SHP77 (cell line): Measurements from ENCODE around the gene SGK2.
A peak's percentile ranks its signal among the peaks of the same experiment; 100 is the strongest.
"Not testable (repeated sequence)": the region's sequence is repeated elsewhere in the genome, so short reads cannot be mapped to it uniquely, and the experiment has no call there.

Experiments
- DNase-seq, 2 experiments: peaks; one replicate each; lab custom pipeline; 2025; lab: John Stamatoyannopoulos, UW

Gene SGK2

DNA sequence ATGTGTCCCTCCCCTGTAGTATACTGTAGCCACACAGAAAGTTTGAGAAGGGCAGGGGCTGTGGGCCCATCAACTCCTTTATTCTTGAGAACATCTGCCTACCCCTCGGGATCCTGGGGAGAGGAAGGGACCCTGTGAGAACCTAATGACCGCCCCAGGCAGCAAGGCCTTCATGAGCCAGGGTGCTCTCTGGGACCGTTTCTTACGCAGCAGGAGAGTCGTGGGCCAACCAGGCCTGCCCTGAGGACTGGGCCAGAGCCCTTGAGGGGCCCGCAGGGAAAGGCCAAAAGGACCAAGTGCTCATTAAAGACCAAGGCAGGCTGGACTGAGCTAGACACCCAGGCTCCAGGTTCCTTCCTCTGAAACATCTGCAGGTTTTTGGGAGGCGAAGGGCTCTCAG is 5.2 kb downstream of the SGK2 start:
- no peak for DNase-seq

DNA sequence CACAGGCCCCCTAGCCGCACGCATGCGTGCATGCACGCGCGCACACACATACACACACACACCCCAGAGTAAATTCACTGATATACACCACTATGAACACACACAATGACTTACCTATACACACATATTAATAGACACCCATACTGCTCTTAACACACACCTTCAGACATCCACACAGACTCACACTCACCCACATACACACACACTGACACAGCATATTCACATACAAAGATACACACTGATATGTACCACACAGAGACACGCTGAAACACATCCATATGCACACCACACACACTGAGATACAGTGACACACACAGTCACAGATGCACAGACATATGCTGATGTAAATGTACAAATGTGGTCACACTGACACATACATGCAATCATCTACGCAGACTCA is 5.6 kb downstream of the SGK2 start:
- DNase-seq, result no peak

DNA sequence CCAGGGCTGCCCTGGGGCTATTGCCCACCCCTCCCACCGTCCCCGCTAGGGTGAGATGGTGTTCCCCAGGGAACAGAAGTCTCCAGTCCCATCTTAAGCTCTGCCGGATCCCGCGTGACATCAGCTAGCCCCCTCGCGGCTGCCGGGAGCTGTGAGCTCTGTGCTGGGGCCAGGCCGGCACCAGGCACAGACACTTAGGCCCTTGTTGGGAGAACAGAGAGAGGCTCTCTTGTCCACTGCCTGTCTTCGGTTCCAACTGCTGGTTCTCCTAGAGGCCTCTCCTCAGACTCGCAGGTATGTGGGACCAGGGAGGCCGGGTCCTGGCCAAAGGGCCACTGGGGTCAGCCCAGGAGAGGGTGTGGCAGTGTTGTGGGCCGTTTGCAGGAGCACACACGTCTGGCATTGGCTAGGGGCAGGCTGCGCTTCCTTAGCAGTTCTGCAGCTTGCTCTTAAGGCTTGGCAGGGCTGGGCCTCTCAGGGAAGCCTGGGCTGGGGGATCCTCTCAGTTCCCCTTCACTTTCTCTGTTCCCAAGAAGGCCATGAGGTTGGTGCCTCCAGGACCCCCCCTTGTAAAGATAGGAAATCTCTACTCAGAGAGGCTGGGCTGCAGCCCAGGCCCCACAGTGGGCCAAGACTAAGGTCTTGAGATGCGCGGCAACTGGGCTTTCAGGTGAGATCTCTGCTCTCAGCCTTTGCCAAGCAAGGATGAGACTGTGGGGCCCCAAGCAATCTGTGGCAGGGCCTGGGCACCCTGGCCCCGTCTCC is 6.3 kb downstream of the SGK2 start:
- no peak for DNase-seq

- no peak for DNase-seq
Measured at GRCh38 chr20:43565758-43566104, 6.9 kb downstream of the SGK2 start.

GRCh38 chr20:43567477-43567876 is 8.7 kb downstream of the SGK2 start:
- no peak for DNase-seq

- DNase-seq, result no peak
Measured at GRCh38 chr20:43568706-43569105, 9.9 kb downstream of the SGK2 start.

DNA sequence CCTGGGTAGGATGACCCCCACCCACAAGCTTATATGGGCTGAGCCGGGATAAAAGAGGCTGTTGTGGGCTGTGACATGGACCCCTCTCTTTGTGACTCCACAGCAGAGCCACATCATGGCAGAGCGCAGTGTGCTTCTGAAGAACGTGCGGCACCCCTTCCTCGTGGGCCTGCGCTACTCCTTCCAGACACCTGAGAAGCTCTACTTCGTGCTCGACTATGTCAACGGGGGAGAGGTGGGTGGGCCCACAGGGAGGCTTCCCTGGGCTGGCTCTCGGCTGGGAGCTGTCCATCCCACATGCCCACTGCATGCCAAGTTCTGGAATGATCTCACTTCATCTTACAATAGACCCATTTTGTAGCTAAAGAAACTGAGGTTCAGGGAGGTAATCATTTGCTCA is 10.5 kb downstream of the SGK2 start:
- no peak for DNase-seq

- no peak for DNase-seq
Measured at GRCh38 chr20:43570496-43570895, 11.7 kb downstream of the SGK2 start.

GRCh38 chr20:43571310-43571709 is 12.5 kb downstream of the SGK2 start:
- DNase-seq, result no peak

- no peak for DNase-seq
Measured at GRCh38 chr20:43571771-43572170, 12.9 kb downstream of the SGK2 start.

- DNase-seq, result no peak
Measured at GRCh38 chr20:43572891-43573290, 14.1 kb downstream of the SGK2 start.

GRCh38 chr20:43576108-43576507 is 17.3 kb downstream of the SGK2 start:
- no peak for DNase-seq

DNA sequence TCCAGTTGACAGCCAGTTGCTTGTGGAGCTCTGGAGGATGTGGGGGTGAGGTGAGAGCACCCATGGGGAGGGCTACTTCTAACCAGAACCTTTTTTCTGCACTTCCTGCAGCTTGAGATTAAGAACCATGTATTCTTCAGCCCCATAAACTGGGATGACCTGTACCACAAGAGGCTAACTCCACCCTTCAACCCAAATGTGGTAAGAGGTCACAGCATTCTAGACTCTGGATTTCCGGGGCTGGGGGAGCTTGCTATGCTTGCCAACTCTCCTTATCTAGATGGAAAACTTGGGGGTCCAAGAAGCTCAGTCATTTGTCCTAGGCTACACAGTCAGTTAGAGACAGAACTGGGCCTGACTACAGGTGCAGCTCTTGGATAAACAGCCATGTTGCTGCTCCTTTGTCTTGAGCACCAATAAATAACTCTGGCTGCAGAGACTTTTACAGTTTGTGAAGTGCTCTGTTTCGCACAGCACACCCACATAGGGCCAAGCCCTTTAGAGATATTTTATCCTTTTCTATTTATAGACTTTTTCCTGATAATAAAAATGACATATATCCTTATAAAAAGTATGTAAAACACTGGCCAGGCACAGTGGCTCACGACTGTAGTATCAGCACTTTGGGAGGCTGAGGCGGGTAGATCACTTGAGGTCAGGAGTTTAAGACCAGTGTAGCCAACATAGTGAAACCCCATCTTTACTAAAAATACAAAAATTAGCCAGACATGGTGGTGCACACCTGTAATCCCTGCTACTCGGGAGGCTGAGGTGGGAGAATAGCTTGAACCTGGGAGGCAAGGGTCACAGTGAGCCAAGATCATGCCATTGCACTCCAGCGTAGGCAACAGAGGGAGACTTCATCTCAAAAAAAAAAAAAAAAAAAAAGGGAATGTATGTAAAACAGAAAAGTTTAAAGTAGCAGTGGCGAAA is 21.3 kb downstream of the SGK2 start:
- no peak for DNase-seq

- no peak for DNase-seq
Measured at GRCh38 chr20:43583133-43583864, 24.5 kb downstream of the SGK2 start.

DNA sequence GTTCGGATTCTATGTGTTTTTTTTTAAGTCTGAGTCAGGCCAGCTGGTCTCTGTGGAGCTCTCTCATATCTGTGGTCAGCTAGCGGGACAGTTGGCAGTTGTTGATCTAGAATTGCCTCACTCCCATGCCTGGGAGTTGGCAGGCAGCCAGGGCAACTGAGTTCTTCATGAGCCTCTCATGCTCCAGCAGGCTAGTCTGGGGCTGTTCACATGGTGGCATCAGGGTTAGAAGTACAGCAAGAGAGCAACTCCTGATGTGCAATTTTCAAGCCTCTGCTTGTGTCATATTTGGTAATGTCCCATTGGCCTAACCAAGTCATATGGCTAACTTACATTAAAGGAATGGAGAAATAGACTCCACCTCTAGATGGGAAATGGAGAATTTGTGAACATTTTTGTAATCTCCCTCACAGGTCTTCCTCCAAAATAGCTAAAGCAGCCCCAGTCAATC is 25.2 kb downstream of the SGK2 start:
- peak; percentile 57 to 82 for DNase-seq

DNA sequence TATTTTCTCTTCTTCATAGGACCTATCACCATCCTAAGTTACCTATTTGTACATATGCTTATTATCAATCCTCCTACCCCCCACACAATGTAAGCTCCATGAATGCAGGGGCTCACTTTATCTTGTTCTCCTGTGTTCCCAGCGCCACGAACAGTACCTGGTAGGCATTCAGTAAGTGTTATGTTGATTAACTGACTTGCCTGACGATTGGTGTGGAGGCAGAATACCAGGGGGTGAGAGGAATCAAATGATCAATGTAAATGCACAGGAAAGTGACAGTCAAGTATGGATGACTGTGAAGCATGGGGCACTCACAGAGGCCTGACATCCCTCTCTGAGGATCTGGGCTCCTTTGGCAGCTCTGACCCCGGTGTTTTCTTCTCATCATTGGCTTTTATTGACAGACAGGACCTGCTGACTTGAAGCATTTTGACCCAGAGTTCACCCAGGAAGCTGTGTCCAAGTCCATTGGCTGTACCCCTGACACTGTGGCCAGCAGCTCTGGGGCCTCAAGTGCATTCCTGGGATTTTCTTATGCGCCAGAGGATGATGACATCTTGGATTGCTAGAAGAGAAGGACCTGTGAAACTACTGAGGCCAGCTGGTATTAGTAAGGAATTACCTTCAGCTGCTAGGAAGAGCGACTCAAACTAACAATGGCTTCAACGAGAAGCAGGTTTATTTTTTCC is 25.8 kb downstream of the SGK2 start:
- DNase-seq, result no peak

- DNase-seq, result no peak
Measured at GRCh38 chr20:43586641-43587040, 27.8 kb downstream of the SGK2 start.

DNA sequence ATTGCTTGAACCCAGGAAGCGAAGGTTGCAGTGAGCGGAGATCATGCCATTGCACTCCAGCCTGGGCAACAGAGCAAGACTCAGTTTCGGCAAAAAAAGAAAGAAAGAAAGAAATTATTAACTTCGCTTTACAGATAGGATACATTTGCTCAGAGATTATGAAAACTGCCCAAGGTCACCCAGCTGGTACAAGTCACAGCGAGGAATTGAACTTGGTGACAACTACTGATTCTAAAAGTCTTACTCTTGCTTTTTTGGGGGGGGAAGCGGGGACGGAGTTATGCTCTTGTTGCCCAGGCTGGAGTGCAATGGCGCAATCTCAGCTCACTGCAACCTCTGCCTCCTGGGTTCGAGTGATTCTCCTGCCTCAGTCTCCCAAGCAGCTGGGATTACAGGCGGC is 29.7 kb downstream of the SGK2 start:
- DNase-seq, result not testable (repeated sequence)

- DNase-seq, result peak in 1 of 2 experiments; percentile 38
Measured at GRCh38 chr20:43590036-43590391, 31.2 kb downstream of the SGK2 start.

GRCh38 chr20:43590392-43591303 is 31.8 kb downstream of the SGK2 start, which contains the start of gene IFT52:
IFT52 (plus strand) TSS chr20:43590937; CDS start chr20:43594699, 3,762 bp downstream.
- peak; percentile 88 to 91 for DNase-seq

DNA sequence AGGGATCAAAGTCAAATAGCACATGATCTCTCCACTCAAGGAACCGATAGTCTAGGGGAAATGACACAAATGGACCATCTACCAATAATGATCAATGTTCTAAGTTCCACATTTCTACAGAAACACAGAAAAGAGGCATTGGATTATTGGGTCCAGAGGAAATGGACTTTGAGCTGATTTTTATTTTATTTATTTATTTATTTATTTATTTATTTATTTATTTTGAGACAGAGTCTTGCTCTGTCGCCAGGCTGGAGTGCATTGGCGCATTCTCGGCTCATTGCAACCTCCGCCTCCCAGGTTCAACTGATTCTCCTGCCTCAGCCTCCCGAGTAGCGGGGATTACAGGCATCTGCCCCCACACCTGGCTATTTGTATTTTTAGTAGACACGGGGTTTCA is 43.1 kb downstream of the SGK2 start:
- DNase-seq, result not testable (repeated sequence)
